RWPE2 (cell line): Measurements from ENCODE around the gene CYP2C9.
"Not testable (repeated sequence)": the region's sequence is repeated elsewhere in the genome, so short reads cannot be mapped to it uniquely, and the experiment has no call there.

Experiments
- ATAC-seq: fragments of 200-7000 bp; cut with Tn5 transposase; 3 replicates; pipeline ENCODE4 v1.9.1; 2021; ENCODE audit warnings: low read depth
- DNase-seq: peaks from one replicate; pipeline ENCODE4 v3.0.0-alpha.2; 2020; ENCODE audit warnings: low spot score
- H3K27ac ChIP-seq: fragments of 450-650 bp; 2 replicates; pipeline ENCODE4 v1.5.1; 2017; ENCODE audit warnings: mild to moderate bottlenecking; ENCODE audit not compliant: poor library complexity, severe bottlenecking
- H3K27me3 ChIP-seq: fragments of 250-450 bp; sonication (Bioruptor Pico); 2 replicates; pipeline ENCODE4 v1.5.1; 2021; ENCODE audit warnings: mild to moderate bottlenecking, moderate library complexity; ENCODE audit not compliant: insufficient read depth, poor library complexity, severe bottlenecking
- H3K36me3 ChIP-seq: fragments of 250-450 bp; sonication (Bioruptor Pico); 2 replicates; pipeline ENCODE4 v1.5.1; 2020; ENCODE audit warnings: low read depth, mild to moderate bottlenecking, moderate library complexity
- H3K4me1 ChIP-seq: fragments of 250-450 bp; sonication (Bioruptor Pico); 2 replicates; pipeline ENCODE4 v1.5.1; 2021; ENCODE audit warnings: mild to moderate bottlenecking, moderate library complexity; ENCODE audit not compliant: insufficient read depth, poor library complexity, severe bottlenecking
- H3K4me3 ChIP-seq: fragments of 250-450 bp; sonication (Bioruptor Pico); 2 replicates; pipeline ENCODE4 v1.5.1; 2021; ENCODE audit warnings: mild to moderate bottlenecking, moderate library complexity; ENCODE audit not compliant: severe bottlenecking
- H3K9me3 ChIP-seq: fragments of 250-450 bp; sonication (Bioruptor Pico); 2 replicates; pipeline ENCODE4 v1.5.1; 2021; ENCODE audit warnings: mild to moderate bottlenecking, moderate library complexity; ENCODE audit not compliant: severe bottlenecking
- TF ChIP-seq, protein P1 (sequence below): fragments of 450-650 bp; IDR thresholded peaks from one replicate; pipeline ENCODE4 v1.5.1; 2017; ENCODE audit warnings: mild to moderate bottlenecking, moderate library complexity; ENCODE audit not compliant: poor library complexity, severe bottlenecking

The CYP2C9 gene

DNA sequence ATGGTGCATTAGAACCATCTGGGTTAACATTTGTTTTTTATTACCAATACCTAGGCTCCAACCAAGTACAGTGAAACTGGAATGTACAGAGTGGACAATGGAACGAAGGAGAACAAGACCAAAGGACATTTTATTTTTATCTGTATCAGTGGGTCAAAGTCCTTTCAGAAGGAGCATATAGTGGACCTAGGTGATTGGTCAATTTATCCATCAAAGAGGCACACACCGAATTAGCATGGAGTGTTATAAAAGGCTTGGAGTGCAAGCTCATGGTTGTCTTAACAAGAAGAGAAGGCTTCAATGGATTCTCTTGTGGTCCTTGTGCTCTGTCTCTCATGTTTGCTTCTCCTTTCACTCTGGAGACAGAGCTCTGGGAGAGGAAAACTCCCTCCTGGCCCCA lies at the start of gene CYP2C9:
TSS of gene CYP2C9 (plus strand) at position 276 of the 400 bp plus-strand sequence. CDS start at position 301, 25 bp downstream.
- TF ChIP-seq, protein P1, sequence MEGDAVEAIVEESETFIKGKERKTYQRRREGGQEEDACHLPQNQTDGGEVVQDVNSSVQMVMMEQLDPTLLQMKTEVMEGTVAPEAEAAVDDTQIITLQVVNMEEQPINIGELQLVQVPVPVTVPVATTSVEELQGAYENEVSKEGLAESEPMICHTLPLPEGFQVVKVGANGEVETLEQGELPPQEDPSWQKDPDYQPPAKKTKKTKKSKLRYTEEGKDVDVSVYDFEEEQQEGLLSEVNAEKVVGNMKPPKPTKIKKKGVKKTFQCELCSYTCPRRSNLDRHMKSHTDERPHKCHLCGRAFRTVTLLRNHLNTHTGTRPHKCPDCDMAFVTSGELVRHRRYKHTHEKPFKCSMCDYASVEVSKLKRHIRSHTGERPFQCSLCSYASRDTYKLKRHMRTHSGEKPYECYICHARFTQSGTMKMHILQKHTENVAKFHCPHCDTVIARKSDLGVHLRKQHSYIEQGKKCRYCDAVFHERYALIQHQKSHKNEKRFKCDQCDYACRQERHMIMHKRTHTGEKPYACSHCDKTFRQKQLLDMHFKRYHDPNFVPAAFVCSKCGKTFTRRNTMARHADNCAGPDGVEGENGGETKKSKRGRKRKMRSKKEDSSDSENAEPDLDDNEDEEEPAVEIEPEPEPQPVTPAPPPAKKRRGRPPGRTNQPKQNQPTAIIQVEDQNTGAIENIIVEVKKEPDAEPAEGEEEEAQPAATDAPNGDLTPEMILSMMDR, result no peak
- Histone ChIP-seq H3K4me3 (no peak within 1 kb of the TSS), H3K27ac (no peak within 1 kb of the TSS), H3K4me1 (no peaks in the 10 kb centered on the region), H3K27me3 (no peaks in the 10 kb centered on the region), H3K9me3 (no peaks in the 10 kb centered on the region), H3K36me3 (no peaks in the 10 kb centered on the region)
- no peak for DNase-seq
- ATAC-seq, result no peak

GRCh38 chr10:94889123-94889522 lies 49.3 kb upstream of the CYP2C9 start:
- TF ChIP-seq, protein P1, result no peak
- H3K9me3 ChIP-seq, result no peaks in the 10 kb centered on the region
- ATAC-seq, result no peak

DNA sequence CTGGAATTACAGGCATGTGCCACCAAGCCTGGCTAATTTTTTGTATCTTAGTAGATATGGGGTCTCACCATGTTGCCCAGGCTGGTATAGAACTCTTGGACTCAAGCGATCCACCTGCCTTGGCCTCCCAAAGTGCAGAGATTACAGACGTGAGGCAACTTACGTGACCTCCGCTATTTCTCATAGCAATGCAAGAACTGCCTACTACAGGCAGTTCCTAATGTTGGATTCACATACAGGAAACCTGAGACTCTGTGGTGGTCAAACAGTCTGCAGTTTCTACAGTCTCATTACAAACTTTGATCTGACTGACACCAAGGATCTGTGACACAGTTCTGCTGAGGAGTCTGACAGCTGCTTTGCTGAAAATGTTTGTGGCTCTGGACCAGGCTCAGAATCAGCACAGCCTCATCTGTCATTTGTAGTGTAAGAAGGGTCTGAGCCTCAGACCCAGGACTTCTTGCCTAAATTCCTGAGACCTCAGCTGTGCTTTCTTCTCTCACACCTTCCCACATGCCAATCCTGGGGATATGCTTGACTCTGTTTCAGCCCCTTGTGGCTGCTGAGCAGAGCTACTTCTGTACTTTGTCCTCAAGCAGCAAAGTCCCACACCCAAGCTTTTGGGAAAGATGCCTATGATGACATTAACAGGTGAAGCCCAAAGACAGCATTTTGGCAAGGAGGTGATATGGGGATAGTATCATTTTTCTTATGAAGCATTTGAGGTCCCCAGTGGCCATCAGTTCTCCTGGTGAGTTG lies 48.0 kb upstream of the CYP2C9 start:
- Histone ChIP-seq H3K36me3 (no peaks in the 10 kb centered on the region), H3K9me3 (no peaks in the 10 kb centered on the region), H3K27ac (no peak overlapping the region), H3K27me3 (no peaks in the 10 kb centered on the region), H3K4me1 (no peaks in the 10 kb centered on the region), H3K4me3 (no peak overlapping the region)
- TF ChIP-seq, protein P1, result no peak
- ATAC-seq (no peak), DNase-seq (no peak)

More at GRCh38 chr10:94889123-94889522, 49.3 kb upstream of the CYP2C9 start:
- Histone ChIP-seq H3K36me3 (no peaks in the 10 kb centered on the region), H3K4me3 (no peak overlapping the region), H3K4me1 (no peaks in the 10 kb centered on the region), H3K27ac (no peak overlapping the region), H3K27me3 (no peaks in the 10 kb centered on the region)
- DNase-seq, result no peak

DNA sequence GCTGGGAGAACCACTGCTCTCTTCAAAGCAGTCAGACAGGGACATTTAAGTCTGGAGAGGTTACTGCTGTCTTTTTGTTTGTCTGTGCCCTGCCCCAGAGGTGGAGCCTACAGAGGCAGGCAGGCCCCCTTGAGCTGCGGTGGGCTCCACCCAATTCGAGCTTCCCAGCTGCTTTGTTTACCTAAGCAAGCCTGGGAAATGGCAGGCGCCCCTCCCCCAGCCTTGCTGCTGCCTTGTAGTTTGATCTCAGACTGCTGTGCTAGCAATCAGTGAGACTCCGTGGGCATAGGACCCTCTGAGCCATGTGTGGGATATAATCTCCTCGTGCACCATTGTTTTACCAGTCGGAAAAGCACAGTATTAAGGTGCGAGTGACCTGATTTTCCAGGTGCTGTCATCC lies 40.0 kb upstream of the CYP2C9 start:
- H3K27ac ChIP-seq, H3K27me3 ChIP-seq, H3K4me3 ChIP-seq, DNase-seq, H3K4me1 ChIP-seq, H3K36me3 ChIP-seq, ATAC-seq, H3K9me3 ChIP-seq: not testable (repeated sequence)

- DNase-seq (no peak), ATAC-seq (no peak)
- Histone ChIP-seq H3K27ac (no peak overlapping the region), H3K36me3 (no peaks in the 10 kb centered on the region), H3K4me1 (no peaks in the 10 kb centered on the region), H3K4me3 (no peak overlapping the region), H3K27me3 (no peaks in the 10 kb centered on the region), H3K9me3 (no peaks in the 10 kb centered on the region)
- TF ChIP-seq, protein P1, result no peak
Observed at GRCh38 chr10:94902080-94902479, 36.4 kb upstream of the CYP2C9 start.
